Neural cell (in vitro differentiated cells): Measurements from ENCODE around the gene STAT6. TPM values are rescaled to one million over a fixed set of nuclear protein-coding genes. Genes with fewer than 3 reads are reported as not detected.

ENCODE experiments used
- H2AFZ ChIP-seq: fragments of 200-600, 300-800 bp; sonication (generic), shearing (Covaris generic); 2 replicates; pipeline ENCODE4 v1.6.0; 2014; ENCODE audit warnings: low read depth, mild to moderate bottlenecking, antibody characterized with exemption, low read length, moderate library complexity
- H3F3A ChIP-seq: fragments of 200-600 bp; shearing (Covaris generic); 2 replicates; pipeline ENCODE4 v1.6.1; 2016; ENCODE audit warnings: mild to moderate bottlenecking, moderate library complexity, mixed read lengths, antibody characterized with exemption, low read length; ENCODE audit not compliant: insufficient read depth, poor library complexity, severe bottlenecking
- H3K27ac ChIP-seq: fragments of 200-600, 300-800 bp; sonication (generic), shearing (Covaris generic); 2 replicates; pipeline ENCODE4 v1.5.1; 2014; ENCODE audit warnings: mild to moderate bottlenecking, low read length, moderate library complexity
- H3K27me3 ChIP-seq: fragments of 300-800, 200-600 bp; sonication (generic), shearing (Covaris generic); 2 replicates; pipeline ENCODE4 v1.6.0; 2014; ENCODE audit warnings: mild to moderate bottlenecking, low read depth, low read length, moderate library complexity; ENCODE audit not compliant: insufficient read depth
- H3K36me3 ChIP-seq: fragments of 300-800, 200-600 bp; sonication (generic), shearing (Covaris generic); 2 replicates; pipeline ENCODE4 v1.5.1; 2014; ENCODE audit warnings: mild to moderate bottlenecking, antibody characterized with exemption, low read length, moderate library complexity; ENCODE audit not compliant: insufficient read depth
- H3K4me2 ChIP-seq: fragments of 300-800, 200-600 bp; sonication (generic), shearing (Covaris generic); 2 replicates; pipeline ENCODE4 v1.6.0; 2014; ENCODE audit warnings: mild to moderate bottlenecking, low read length
- H3K4me3 ChIP-seq: fragments of 300-800, 200-600 bp; sonication (generic), shearing (Covaris generic); 2 replicates; pipeline ENCODE4 v1.5.1; 2014; ENCODE audit warnings: mild to moderate bottlenecking, low read length, moderate library complexity
- H3K79me2 ChIP-seq: fragments of 200-600 bp; shearing (Covaris generic); replicated peaks from 2 replicates; pipeline ENCODE4 v1.6.0; 2014; ENCODE audit warnings: mild to moderate bottlenecking, low read length, moderate library complexity; ENCODE audit not compliant: insufficient read depth
- H3K9ac ChIP-seq: fragments of 300-800, 200-600 bp; sonication (generic), shearing (Covaris generic); 2 replicates; pipeline ENCODE4 v1.6.1; 2016; ENCODE audit warnings: mild to moderate bottlenecking, low read length, mixed read lengths
- H3K9me2 ChIP-seq: fragments of 200-600 bp; shearing (Covaris generic); 2 replicates; pipeline ENCODE4 v1.6.1; 2016; ENCODE audit warnings: mild to moderate bottlenecking, low read length, mixed read lengths; ENCODE audit not compliant: insufficient read depth
- H3K9me3 ChIP-seq: fragments of 200-600, 300-800 bp; sonication (generic), shearing (Covaris generic); 2 replicates; pipeline ENCODE4 v1.6.1; 2016; ENCODE audit warnings: mild to moderate bottlenecking, mixed run types, low read length, moderate library complexity, mixed read lengths
- H4K20me1 ChIP-seq: fragments of 200-600 bp; shearing (Covaris generic); 2 replicates; pipeline ENCODE4 v1.6.1; 2016; ENCODE audit warnings: mild to moderate bottlenecking, mixed run types; ENCODE audit not compliant: insufficient read depth
- CTCF ChIP-seq: fragments of 450-650 bp; IDR thresholded peaks from 2 replicates; pipeline ENCODE4 v1.5.1; 2014; ENCODE audit warnings: antibody characterized with exemption, mild to moderate bottlenecking, moderate library complexity; ENCODE audit not compliant: poor library complexity, severe bottlenecking
- EP300 ChIP-seq: fragments of 450-650 bp; conservative IDR thresholded peaks from 2 replicates; pipeline ENCODE4 v1.6.1; 2014; ENCODE audit warnings: antibody characterized with exemption, mild to moderate bottlenecking, moderate library complexity; ENCODE audit not compliant: poor library complexity, severe bottlenecking
- EZH2 ChIP-seq: fragments of 200-600, 300-800 bp; shearing (Covaris generic), sonication (generic); IDR thresholded peaks from 2 replicates; pipeline ENCODE4 v1.6.1; 2014; ENCODE audit warnings: antibody characterized with exemption, low read length, borderline replicate concordance, mild to moderate bottlenecking; ENCODE audit not compliant: insufficient read depth, poor library complexity, severe bottlenecking
- POLR2AphosphoS5 ChIP-seq: IDR thresholded peaks from 2 replicates; pipeline ENCODE4 v1.6.1; 2012
- RAD21 ChIP-seq: fragments of 450-650 bp; conservative IDR thresholded peaks from 2 replicates; pipeline ENCODE4 v1.6.1; 2014; ENCODE audit warnings: antibody characterized with exemption, mild to moderate bottlenecking, moderate library complexity
- REST ChIP-seq: IDR thresholded peaks from 2 replicates; pipeline ENCODE4 v1.6.1; 2012; ENCODE audit warnings: borderline replicate concordance
- SMC3 ChIP-seq: fragments of 450-650 bp; conservative IDR thresholded peaks from 2 replicates; pipeline ENCODE4 v1.6.1; 2014; ENCODE audit warnings: antibody characterized with exemption, mild to moderate bottlenecking, moderate library complexity; ENCODE audit not compliant: poor library complexity
- TAF1 ChIP-seq: IDR thresholded peaks from 2 replicates; pipeline ENCODE4 v1.6.1; 2012; ENCODE audit warnings: low read depth
- polyA plus RNA-seq: library from polyadenylated mRNA; depleted of rRNA; stranded (reverse); fragments of >200 nt; gene quantifications from 2 replicates; pipeline ENCODE4 v1.2.3, GENCODE V29; 2014

STAT6 gene
- polyA plus RNA-seq, 1 donor from 2014 or later = not detected

- H3K27ac ChIP-seq = no peak overlapping the region
- H4K20me1 ChIP-seq = no peaks in the 10 kb centered on the region
- H3F3A ChIP-seq = peaks cover 4% of the 10 kb centered on the region
- no peak overlapping the region for H3K4me3 ChIP-seq
- peaks cover 17% of the 10 kb centered on the region for H3K79me2 ChIP-seq
- no peaks in the 10 kb centered on the region for H3K36me3 ChIP-seq
- TF ChIP-seq POLR2AphosphoS5 (no peak), TAF1 (no peak), SMC3 (no peak), RAD21 (no peak)
- no peaks in the 10 kb centered on the region for H3K9me3 ChIP-seq
- H2AFZ ChIP-seq = no peak overlapping the region
- no peak overlapping the region for H3K4me2 ChIP-seq
- no peaks in the 10 kb centered on the region for H3K9me2 ChIP-seq
- H3K27me3 ChIP-seq = peaks cover 5% of the 10 kb centered on the region
- no peak overlapping the region for H3K9ac ChIP-seq
Observed at GRCh38 chr12:57092876-57093414, 18.2 kb downstream of the STAT6 start.

GRCh38 chr12:57092529-57092862 lies 18.7 kb downstream of the STAT6 start:
- Histone ChIP-seq H3K27me3 (peaks cover 9% of the 10 kb centered on the region), H3K4me3 (no peak overlapping the region), H3K9me2 (no peaks in the 10 kb centered on the region), H3K27ac (no peak overlapping the region), H2AFZ (no peak overlapping the region), H3K79me2 (peaks cover 17% of the 10 kb centered on the region), H3K9ac (no peak overlapping the region), H3K36me3 (no peaks in the 10 kb centered on the region), H3F3A (peaks cover 4% of the 10 kb centered on the region), H3K4me2 (no peak overlapping the region), H4K20me1 (no peaks in the 10 kb centered on the region), H3K9me3 (no peaks in the 10 kb centered on the region)
- no peak for TF ChIP-seq TAF1
- TF ChIP-seq SMC3 = no peak
- TF ChIP-seq RAD21 = no peak
- no peak for TF ChIP-seq CTCF
- TF ChIP-seq REST = no peak
- TF ChIP-seq POLR2AphosphoS5 = no peak
- TF ChIP-seq EZH2 = no peak
- no peak for TF ChIP-seq EP300
